ENCODE measurements around the gene SH3GL3.

SH3GL3 gene

GRCh38 chr15:83554558-83554957, 107.4 kb downstream of the SH3GL3 start:
- TF ChIP-seq, protein P1, sequence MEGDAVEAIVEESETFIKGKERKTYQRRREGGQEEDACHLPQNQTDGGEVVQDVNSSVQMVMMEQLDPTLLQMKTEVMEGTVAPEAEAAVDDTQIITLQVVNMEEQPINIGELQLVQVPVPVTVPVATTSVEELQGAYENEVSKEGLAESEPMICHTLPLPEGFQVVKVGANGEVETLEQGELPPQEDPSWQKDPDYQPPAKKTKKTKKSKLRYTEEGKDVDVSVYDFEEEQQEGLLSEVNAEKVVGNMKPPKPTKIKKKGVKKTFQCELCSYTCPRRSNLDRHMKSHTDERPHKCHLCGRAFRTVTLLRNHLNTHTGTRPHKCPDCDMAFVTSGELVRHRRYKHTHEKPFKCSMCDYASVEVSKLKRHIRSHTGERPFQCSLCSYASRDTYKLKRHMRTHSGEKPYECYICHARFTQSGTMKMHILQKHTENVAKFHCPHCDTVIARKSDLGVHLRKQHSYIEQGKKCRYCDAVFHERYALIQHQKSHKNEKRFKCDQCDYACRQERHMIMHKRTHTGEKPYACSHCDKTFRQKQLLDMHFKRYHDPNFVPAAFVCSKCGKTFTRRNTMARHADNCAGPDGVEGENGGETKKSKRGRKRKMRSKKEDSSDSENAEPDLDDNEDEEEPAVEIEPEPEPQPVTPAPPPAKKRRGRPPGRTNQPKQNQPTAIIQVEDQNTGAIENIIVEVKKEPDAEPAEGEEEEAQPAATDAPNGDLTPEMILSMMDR (conservative IDR thresholded peaks at IDR 0.05; ENCODE audit: low read length), result no peak
- no peak for TF ChIP-seq EZH2phosphoT487 (IDR thresholded peaks at IDR 0.05; ENCODE audit: borderline replicate concordance)
- Histone ChIP-seq H3K36me3 (ENCODE audit: insufficient read depth, low read length) (no peaks in the 10 kb centered on the region), H3K4me2 (ENCODE audit: low read depth, low read length, poor library complexity, severe bottlenecking) (no peak overlapping the region), H3K79me2 (ENCODE audit: insufficient read depth, low read length) (no peaks in the 10 kb centered on the region), H3K4me3 (ENCODE audit: low read length, poor library complexity, severe bottlenecking) (no peak overlapping the region), H3K9ac (ENCODE audit: low read depth, low read length, poor library complexity, severe bottlenecking) (no peak overlapping the region), H2AFZ (ENCODE audit: low read length) (no peak overlapping the region), H4K20me1 (ENCODE audit: insufficient read depth, low read length, poor library complexity, severe bottlenecking) (no peaks in the 10 kb centered on the region), H3K9me3 (ENCODE audit: insufficient read depth, low read depth, low read length) (no peaks in the 10 kb centered on the region), H3K4me1 (ENCODE audit: insufficient read depth, low read length, poor library complexity, severe bottlenecking) (no peaks in the 10 kb centered on the region), H3K27me3 (ENCODE audit: insufficient read depth, low read length, poor library complexity, severe bottlenecking) (no peaks in the 10 kb centered on the region), H3K9me2 (replicated peaks; ENCODE audit: low read depth, low read length) (no peaks in the 10 kb centered on the region), H3F3A (ENCODE audit: low read depth) (no peaks in the 10 kb centered on the region)

DNA sequence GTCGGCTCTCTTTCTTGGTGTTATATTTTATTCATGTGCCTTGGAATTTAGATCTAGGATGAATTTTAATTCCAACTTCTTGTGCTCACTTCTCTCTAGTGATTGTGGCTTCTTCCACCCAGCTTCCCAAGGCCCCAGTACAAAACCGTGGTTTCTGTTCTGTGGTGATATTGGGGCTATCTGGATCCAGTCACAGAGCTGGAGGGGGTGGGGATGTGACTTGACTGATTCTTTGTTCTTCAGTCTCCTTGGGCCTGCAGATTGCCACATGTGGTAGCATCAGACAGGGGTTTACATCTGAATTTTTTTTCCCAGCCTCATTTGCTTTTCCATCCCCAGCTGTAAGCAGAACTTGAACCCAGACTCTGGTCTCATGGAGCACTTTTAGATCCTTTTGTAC, 108.2 kb downstream of the SH3GL3 start:
- no peaks in the 10 kb centered on the region for H3F3A ChIP-seq (ENCODE audit: low read depth)
- no peak overlapping the region for H2AFZ ChIP-seq (ENCODE audit: low read length)
- TF ChIP-seq, protein P1 (conservative IDR thresholded peaks at IDR 0.05; ENCODE audit: low read length), result no peak
- TF ChIP-seq EZH2phosphoT487 (IDR thresholded peaks at IDR 0.05; ENCODE audit: borderline replicate concordance), result no peak
- no peak overlapping the region for H3K9ac ChIP-seq (ENCODE audit: low read depth, low read length, poor library complexity, severe bottlenecking)
- H3K9me2 ChIP-seq (replicated peaks; ENCODE audit: low read depth, low read length), result no peaks in the 10 kb centered on the region
- no peaks in the 10 kb centered on the region for H3K79me2 ChIP-seq (ENCODE audit: insufficient read depth, low read length)
- H4K20me1 ChIP-seq (ENCODE audit: insufficient read depth, low read length, poor library complexity, severe bottlenecking), result no peaks in the 10 kb centered on the region
- no peaks in the 10 kb centered on the region for H3K9me3 ChIP-seq (ENCODE audit: insufficient read depth, low read depth, low read length)
- no peaks in the 10 kb centered on the region for H3K4me1 ChIP-seq (ENCODE audit: insufficient read depth, low read length, poor library complexity, severe bottlenecking)
- H3K36me3 ChIP-seq (ENCODE audit: insufficient read depth, low read length), result no peaks in the 10 kb centered on the region
- no peak overlapping the region for H3K4me2 ChIP-seq (ENCODE audit: low read depth, low read length, poor library complexity, severe bottlenecking)
- no peak overlapping the region for H3K4me3 ChIP-seq (ENCODE audit: low read length, poor library complexity, severe bottlenecking)
- no peaks in the 10 kb centered on the region for H3K27me3 ChIP-seq (ENCODE audit: insufficient read depth, low read length, poor library complexity, severe bottlenecking)

GRCh38 chr15:83556068-83556467, 108.9 kb downstream of the SH3GL3 start:
- Histone ChIP-seq H4K20me1 (ENCODE audit: insufficient read depth, low read length, poor library complexity, severe bottlenecking) (no peaks in the 10 kb centered on the region), H3K4me1 (ENCODE audit: insufficient read depth, low read length, poor library complexity, severe bottlenecking) (no peaks in the 10 kb centered on the region), H3K79me2 (ENCODE audit: insufficient read depth, low read length) (no peaks in the 10 kb centered on the region), H3K27me3 (ENCODE audit: insufficient read depth, low read length, poor library complexity, severe bottlenecking) (no peaks in the 10 kb centered on the region), H3K36me3 (ENCODE audit: insufficient read depth, low read length) (no peaks in the 10 kb centered on the region), H3K9me3 (ENCODE audit: insufficient read depth, low read depth, low read length) (no peaks in the 10 kb centered on the region), H3K4me3 (ENCODE audit: low read length, poor library complexity, severe bottlenecking) (no peak overlapping the region), H3K9ac (ENCODE audit: low read depth, low read length, poor library complexity, severe bottlenecking) (no peak overlapping the region), H2AFZ (ENCODE audit: low read length) (no peak overlapping the region), H3K9me2 (replicated peaks; ENCODE audit: low read depth, low read length) (no peaks in the 10 kb centered on the region), H3F3A (ENCODE audit: low read depth) (no peaks in the 10 kb centered on the region), H3K4me2 (ENCODE audit: low read depth, low read length, poor library complexity, severe bottlenecking) (no peak overlapping the region)
- TF ChIP-seq, protein P1 (conservative IDR thresholded peaks at IDR 0.05; ENCODE audit: low read length), result no peak
- TF ChIP-seq EZH2phosphoT487 (IDR thresholded peaks at IDR 0.05; ENCODE audit: borderline replicate concordance), result no peak

Data from Loucy (cell line).